ENCODE measurements around the gene RER1. TPM values are rescaled to one million over a fixed set of nuclear protein-coding genes. Genes with fewer than 3 reads are reported as not detected.

RER1 gene
- total RNA-seq, 1 donor from 2014 or later = 197 TPM

DNA sequence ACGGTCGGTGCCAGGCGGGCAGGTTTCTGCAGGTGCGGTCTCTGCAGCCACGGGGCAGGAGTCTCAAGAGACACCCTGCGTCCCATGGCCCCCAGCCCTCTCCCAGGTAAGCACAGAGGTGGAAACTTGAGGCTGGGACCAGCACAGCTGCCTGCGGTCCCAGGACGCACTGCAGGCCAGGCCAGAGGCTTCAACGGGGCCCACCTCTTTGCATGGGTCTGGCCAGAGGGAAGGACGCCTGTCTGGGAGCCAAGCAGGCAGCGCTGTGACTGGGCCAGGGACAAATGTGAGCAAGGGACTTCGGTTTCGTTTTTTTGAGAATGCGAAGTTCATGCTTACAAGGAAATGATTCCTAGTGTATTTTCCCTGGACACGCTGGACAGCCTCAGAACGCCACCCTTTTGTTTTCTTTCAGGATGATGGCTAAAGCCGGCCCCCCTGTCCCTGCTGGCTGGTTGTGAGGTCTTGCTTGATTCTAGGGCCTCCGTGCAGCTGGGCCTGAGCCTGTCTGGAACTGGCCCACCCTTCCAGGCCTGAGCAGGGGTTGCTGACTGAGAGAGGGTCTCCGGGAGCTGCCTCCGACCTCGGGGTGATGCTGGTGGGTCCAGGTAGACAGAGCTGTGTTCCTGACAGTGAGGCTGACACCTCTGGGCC, 38.6 kb upstream of the RER1 start:
- H3K4me1 ChIP-seq (ENCODE audit: insufficient read depth, low read length) = no peaks in the 10 kb centered on the region
- H3K36me3 ChIP-seq (ENCODE audit: insufficient read depth, low read length) = no peaks in the 10 kb centered on the region
- no peak for TF ChIP-seq EZH2 (IDR thresholded peaks at IDR 0.05; ENCODE audit: insufficient read depth, low read length)
- TF ChIP-seq CTCF (IDR thresholded peaks at IDR 0.05; ENCODE audit: insufficient read depth, low read depth, low read length) = no peak
- H3K9me3 ChIP-seq (ENCODE audit: insufficient read depth, low read depth, low read length) = no peaks in the 10 kb centered on the region
- Mint-ChIP-seq H3K4me1 (ENCODE audit: low read depth, unreplicated experiment) (no peaks in the 10 kb centered on the region), H3K4me3 (ENCODE audit: unreplicated experiment) (no peak overlapping the region), H3K27me3 (ENCODE audit: low read depth, unreplicated experiment) (peaks cover 24% of the 10 kb centered on the region), H3K27ac (ENCODE audit: unreplicated experiment) (no peak overlapping the region), H3K9me3 (ENCODE audit: unreplicated experiment) (no peaks in the 10 kb centered on the region), H3K36me3 (ENCODE audit: low read depth, unreplicated experiment) (no peaks in the 10 kb centered on the region)
- H2AFZ ChIP-seq (ENCODE audit: low read depth, low read length) = no peak overlapping the region
- H3K79me2 ChIP-seq (ENCODE audit: insufficient read depth, low read length) = no peaks in the 10 kb centered on the region
- H3K4me3 ChIP-seq (ENCODE audit: insufficient read depth, low read depth, low read length) = no peak overlapping the region
- no peak overlapping the region for H3K9ac ChIP-seq (ENCODE audit: low read length)
- DNase-seq (ENCODE audit: low read depth) (no peak), FAIRE-seq (no peak)
- H4K20me1 ChIP-seq (ENCODE audit: insufficient read depth, low read length) = no peaks in the 10 kb centered on the region
- no peaks in the 10 kb centered on the region for H3K27me3 ChIP-seq (ENCODE audit: insufficient read depth, low read length)
- no peak overlapping the region for H3K27ac ChIP-seq (ENCODE audit: low read depth, low read length)
- H3K4me2 ChIP-seq (ENCODE audit: low read length) = no peak overlapping the region

DNA sequence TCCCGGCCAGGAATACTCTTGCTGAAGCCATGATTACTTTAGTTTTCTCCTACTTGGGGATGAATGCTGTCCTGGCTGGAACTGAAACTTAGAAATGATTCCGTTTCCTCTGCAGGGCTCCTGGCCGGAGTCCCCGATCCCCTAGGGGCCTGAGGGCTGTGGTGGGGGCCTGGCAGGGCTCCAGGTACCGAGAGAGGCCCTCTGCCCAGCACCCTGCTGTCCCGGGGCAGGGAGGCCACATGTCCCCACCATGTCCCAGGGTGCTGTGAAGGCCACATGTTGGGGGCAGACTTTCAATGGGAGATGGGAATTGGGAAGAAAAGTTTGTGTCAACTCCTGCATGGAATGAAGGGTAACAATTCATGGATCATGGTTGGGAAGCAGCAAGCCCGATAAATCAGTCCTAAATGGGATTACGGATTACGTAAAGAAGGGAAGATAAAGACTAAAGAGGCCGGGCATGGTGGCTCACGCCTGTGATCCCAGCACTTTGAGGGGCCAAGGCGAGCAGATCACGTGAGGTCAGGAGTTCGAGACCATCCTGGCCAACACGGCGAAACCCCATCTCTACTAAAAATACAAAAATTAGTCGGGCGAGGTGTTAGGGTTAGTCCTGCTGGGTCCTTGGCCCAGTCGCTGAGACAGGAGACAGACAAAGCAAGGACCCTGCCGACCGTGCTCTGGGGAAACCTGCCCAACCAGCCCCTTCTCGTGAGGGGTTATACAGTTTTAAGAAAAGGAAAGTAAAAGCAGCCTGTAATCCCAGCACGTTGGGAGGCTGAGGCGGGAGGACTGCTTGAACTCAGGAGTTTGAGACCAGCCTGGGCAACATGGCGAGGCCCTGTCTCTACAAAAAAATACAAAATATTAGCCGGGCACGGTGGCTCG, 37.8 kb upstream of the RER1 start:
- no peak overlapping the region for H3K27ac Mint-ChIP-seq (ENCODE audit: unreplicated experiment)
- H3K36me3 Mint-ChIP-seq (ENCODE audit: low read depth, unreplicated experiment) = peaks cover 2% of the 10 kb centered on the region
- Histone ChIP-seq H3K27me3 (ENCODE audit: insufficient read depth, low read length) (no peaks in the 10 kb centered on the region), H3K9ac (ENCODE audit: low read length) (no peak overlapping the region), H3K4me2 (ENCODE audit: low read length) (no peak overlapping the region), H2AFZ (ENCODE audit: low read depth, low read length) (no peak overlapping the region), H3K4me1 (ENCODE audit: insufficient read depth, low read length) (no peaks in the 10 kb centered on the region), H3K9me3 (ENCODE audit: insufficient read depth, low read depth, low read length) (no peaks in the 10 kb centered on the region), H4K20me1 (ENCODE audit: insufficient read depth, low read length) (no peaks in the 10 kb centered on the region), H3K27ac (ENCODE audit: low read depth, low read length) (no peak overlapping the region), H3K36me3 (ENCODE audit: insufficient read depth, low read length) (no peaks in the 10 kb centered on the region), H3K79me2 (ENCODE audit: insufficient read depth, low read length) (no peaks in the 10 kb centered on the region), H3K4me3 (ENCODE audit: insufficient read depth, low read depth, low read length) (no peak overlapping the region)
- H3K4me1 Mint-ChIP-seq (ENCODE audit: low read depth, unreplicated experiment) = no peaks in the 10 kb centered on the region
- FAIRE-seq (no peak), DNase-seq (ENCODE audit: low read depth) (no peak)
- H3K9me3 Mint-ChIP-seq (ENCODE audit: unreplicated experiment) = no peaks in the 10 kb centered on the region
- TF ChIP-seq EZH2 (IDR thresholded peaks at IDR 0.05; ENCODE audit: insufficient read depth, low read length) = no peak
- TF ChIP-seq CTCF (IDR thresholded peaks at IDR 0.05; ENCODE audit: insufficient read depth, low read depth, low read length) = no peak
- H3K27me3 Mint-ChIP-seq (ENCODE audit: low read depth, unreplicated experiment) = peaks cover 19% of the 10 kb centered on the region
- no peak overlapping the region for H3K4me3 Mint-ChIP-seq (ENCODE audit: unreplicated experiment)
